GM12872 (cell line): Measurements from ENCODE around the gene KCTD3.

Experiments
- TF ChIP-seq, protein P1 (sequence below): IDR thresholded peaks from 3 replicates; pipeline ENCODE4 v1.5.1; 2011; ENCODE audit warnings: low read depth, mild to moderate bottlenecking, low read length, moderate library complexity; ENCODE audit not compliant: insufficient read depth

KCTD3 gene

DNA sequence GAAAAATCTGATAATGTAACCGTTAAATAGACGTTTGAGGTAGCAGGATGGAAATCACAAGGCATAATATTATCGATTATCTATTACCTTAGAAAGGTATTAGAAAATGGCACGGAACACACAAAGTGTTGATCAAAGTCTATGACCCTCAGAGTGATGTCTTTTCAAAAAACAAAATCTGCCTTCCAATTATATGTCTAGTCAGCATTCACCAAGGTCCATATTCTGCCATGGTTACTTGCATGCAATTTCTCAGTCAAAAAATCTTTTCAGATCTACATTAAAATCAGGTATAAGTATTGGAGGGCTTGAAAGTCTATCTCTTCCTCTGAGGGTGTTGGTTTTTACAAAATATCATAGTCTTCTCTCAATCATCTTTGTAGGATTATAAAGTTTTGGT lies 81.9 kb downstream of the KCTD3 start:
- TF ChIP-seq, protein P1, sequence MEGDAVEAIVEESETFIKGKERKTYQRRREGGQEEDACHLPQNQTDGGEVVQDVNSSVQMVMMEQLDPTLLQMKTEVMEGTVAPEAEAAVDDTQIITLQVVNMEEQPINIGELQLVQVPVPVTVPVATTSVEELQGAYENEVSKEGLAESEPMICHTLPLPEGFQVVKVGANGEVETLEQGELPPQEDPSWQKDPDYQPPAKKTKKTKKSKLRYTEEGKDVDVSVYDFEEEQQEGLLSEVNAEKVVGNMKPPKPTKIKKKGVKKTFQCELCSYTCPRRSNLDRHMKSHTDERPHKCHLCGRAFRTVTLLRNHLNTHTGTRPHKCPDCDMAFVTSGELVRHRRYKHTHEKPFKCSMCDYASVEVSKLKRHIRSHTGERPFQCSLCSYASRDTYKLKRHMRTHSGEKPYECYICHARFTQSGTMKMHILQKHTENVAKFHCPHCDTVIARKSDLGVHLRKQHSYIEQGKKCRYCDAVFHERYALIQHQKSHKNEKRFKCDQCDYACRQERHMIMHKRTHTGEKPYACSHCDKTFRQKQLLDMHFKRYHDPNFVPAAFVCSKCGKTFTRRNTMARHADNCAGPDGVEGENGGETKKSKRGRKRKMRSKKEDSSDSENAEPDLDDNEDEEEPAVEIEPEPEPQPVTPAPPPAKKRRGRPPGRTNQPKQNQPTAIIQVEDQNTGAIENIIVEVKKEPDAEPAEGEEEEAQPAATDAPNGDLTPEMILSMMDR: no peak

DNA sequence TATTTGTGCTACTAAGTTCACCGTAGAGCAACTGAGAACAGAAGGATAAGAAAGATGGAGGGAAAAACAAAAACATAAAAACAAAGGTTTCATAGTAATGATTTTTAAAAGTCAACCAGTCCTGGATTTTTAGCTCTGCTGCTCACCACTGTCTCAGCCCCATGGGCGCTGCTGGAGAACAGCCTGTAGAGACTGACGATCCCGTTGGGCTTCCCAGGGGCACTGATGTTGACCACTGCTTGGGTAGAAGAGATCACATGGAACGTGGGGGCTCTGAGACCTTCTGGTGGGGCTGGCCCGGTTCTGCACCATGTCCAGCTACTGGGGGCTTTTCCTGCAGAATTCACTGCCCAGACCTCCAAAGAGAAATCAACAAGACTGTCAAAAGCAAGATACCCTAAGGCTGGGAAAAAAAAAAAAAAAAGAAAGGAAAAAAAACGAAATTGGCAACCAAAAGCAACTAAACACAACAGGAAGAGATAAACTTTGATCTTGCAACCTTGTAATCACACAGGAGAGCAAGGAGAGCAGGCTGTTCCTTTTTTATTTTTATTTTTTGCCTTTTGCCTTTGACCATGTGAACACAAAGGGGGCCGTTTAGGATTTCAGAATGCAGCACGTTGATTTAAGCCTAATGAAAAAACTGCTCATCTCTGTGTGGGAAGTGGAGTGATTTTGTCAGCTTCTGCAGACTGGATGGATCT lies 83.5 kb downstream of the KCTD3 start:
- TF ChIP-seq, protein P1: no peak

DNA sequence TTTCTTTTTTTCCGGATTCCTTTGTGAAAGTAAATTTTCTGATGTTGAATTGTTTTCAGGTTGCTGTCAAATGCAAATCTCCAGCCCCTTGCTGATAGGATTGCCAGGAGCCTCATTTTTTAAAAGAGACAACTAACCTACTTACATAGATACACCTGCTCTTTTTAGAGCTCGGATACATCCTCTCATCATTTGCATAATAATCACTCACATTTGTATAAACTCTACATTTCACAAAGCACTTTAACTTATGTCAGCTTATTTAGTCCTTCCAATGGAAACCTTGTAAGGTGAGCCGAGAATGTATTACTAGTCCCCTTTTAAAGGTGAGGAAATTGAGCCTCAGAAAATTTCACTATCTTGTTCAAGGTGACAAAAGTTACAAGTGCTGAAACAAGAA lies 84.8 kb downstream of the KCTD3 start:
- TF ChIP-seq, protein P1: no peak

DNA sequence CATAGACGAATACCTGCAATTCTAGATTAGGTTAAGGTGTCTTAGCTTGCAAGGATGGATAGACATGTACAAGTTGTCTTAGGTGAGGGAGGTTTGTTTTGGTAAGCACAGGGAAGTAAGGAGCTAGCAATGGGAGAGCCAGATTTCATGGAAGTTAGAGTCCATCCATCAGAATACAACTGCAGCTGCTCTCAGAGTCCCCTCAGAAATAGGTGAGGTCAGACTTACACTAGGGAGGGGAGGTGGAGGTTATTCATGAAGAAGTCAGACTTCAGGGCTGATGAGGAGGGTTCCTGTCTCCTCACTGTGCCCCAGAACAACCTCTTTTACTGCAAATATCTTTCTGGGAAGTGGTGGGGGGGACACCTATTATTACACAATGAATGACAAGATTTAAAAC lies 85.3 kb downstream of the KCTD3 start:
- TF ChIP-seq, protein P1: no peak

DNA sequence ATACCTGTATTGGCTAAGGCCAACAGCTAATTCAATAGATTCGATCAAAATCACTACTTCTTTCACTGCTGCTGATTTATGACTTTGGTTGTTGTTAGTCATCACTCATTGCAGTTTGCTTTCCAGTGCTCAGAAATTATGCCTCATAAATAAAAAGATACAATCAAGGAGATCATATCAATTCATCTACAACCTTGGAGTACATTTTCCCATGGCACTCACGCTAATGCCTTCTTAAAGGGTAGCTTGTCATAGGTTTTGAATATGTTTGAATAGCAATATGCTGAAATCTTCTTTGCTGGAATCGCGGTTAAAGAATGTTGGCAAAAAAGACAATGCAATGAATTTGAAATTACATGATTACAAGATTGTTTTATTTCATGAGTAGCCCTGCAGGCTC lies 89.9 kb downstream of the KCTD3 start:
- TF ChIP-seq, protein P1: no peak

DNA sequence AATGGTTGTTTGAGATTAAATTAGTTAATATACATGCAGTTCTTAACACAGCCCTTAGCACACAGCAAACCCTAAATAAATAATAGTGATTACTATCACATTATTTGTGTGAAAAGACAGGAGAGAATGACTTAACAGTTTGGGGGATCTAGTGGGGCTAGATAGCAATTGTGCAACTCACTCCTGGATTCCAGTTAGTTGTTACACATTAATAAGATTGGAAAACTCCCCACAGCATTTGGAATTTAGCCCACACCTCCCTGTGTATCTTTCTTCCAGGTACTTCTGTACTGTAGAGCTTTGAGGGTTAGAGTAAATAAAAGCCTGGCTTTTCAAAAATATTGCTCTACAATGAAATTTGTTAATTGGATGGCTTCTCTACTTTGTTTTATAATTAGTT lies 93.2 kb downstream of the KCTD3 start:
- TF ChIP-seq, protein P1: no peak

DNA sequence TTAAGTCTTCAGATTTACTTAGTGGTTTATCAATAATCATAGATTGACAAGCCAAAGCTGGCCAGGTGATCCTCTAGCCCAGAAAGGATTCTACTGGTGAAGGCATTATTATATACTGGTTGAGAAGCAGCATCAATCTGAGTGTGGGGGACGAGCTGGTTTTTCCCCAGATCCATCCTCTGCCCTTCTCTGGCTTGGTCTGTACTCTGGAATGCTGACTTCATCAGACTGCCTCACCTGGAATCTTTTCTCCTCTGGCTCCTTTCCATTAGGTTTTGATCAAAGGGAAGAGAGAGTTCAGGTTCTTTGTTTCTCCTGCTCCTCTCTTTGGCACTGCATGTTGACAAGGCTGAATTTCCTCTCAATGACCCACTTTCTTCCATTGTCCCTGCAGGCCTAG lies 93.9 kb downstream of the KCTD3 start:
- TF ChIP-seq, protein P1: no peak
